HepG2 (cell line): ENCODE data around the gene HAUS7. TPM values are rescaled to one million over a fixed set of nuclear protein-coding genes. Genes with fewer than 3 reads are reported as not detected.

ENCODE experiments used
- GABPB1 ChIP-seq: IDR thresholded peaks from 2 replicates; pipeline ENCODE4 v1.6.1; 2016; ENCODE audit warnings: mild to moderate bottlenecking, missing genetic modification reagents, moderate library complexity, missing compliant biosample characterization
- HDAC1 ChIP-seq: sonication (generic); formaldehyde crosslinking; IDR thresholded peaks from 2 replicates; pipeline ENCODE4 v1.5.1; 2020; ENCODE audit warnings: mild to moderate bottlenecking, missing genetic modification reagents
- HIVEP1 ChIP-seq: sonication (generic); formaldehyde crosslinking; IDR thresholded peaks from 2 replicates; pipeline ENCODE4 v1.4.0; 2020; ENCODE audit warnings: mild to moderate bottlenecking, missing genetic modification reagents
- HOXA3 ChIP-seq: sonication (generic); formaldehyde crosslinking; IDR thresholded peaks from 2 replicates; pipeline ENCODE4 v1.5.0; 2020; ENCODE audit warnings: missing genetic modification reagents
- MED1 ChIP-seq: sonication (generic); formaldehyde crosslinking; IDR thresholded peaks from 2 replicates; pipeline ENCODE4 v1.4.0; 2020; ENCODE audit warnings: missing genetic modification reagents
- MYC ChIP-seq: sonication (generic); formaldehyde crosslinking; IDR thresholded peaks from 2 replicates; pipeline ENCODE4 v1.9.0; 2021; ENCODE audit warnings: missing genetic modification reagents, borderline replicate concordance
- NONO ChIP-seq, 2 experiments: fragments of 450-650 bp in 1 of 2; sonication (generic) in 1 of 2; formaldehyde crosslinking in 1 of 2; IDR thresholded peaks in 1 of 2; conservative IDR thresholded peaks in 1 of 2; 2 replicates each; pipeline versions ENCODE4 v1.6.1 to v1.8.0; 2017 to 2022; ENCODE audit warnings: mild to moderate bottlenecking in 1 of 2, missing genetic modification reagents in 1 of 2, moderate library complexity in 1 of 2
- PITX1 ChIP-seq: sonication (generic); formaldehyde crosslinking; IDR thresholded peaks from 2 replicates; pipeline ENCODE4 v1.5.1; 2020; ENCODE audit warnings: mild to moderate bottlenecking, missing genetic modification reagents
- PPARG ChIP-seq: conservative IDR thresholded peaks from 2 replicates; pipeline ENCODE4 v1.6.1; 2016; ENCODE audit warnings: missing biosample characterization, missing genetic modification reagents
- RBFOX2 ChIP-seq: fragments of 200-400 bp; formaldehyde crosslinking; IDR thresholded peaks from 2 replicates; pipeline ENCODE4 v1.6.1; 2017; ENCODE audit warnings: low read depth, mild to moderate bottlenecking, low read length
- TBX2 ChIP-seq: sonication (generic); formaldehyde crosslinking; IDR thresholded peaks from 2 replicates; pipeline ENCODE4 v1.5.0; 2020; ENCODE audit warnings: missing genetic modification reagents, mild to moderate bottlenecking, borderline replicate concordance
- TEAD3 ChIP-seq: optimal IDR thresholded peaks from 2 replicates; pipeline ENCODE3; 2016; ENCODE audit warnings: borderline replicate concordance
- ZNF160 ChIP-seq: sonication (generic); formaldehyde crosslinking; IDR thresholded peaks from 2 replicates; pipeline ENCODE4 v1.8.0; 2022; ENCODE audit warnings: mild to moderate bottlenecking, inconsistent platforms, missing genetic modification reagents
- ZNF331 ChIP-seq: sonication (generic); formaldehyde crosslinking; IDR thresholded peaks from 2 replicates; pipeline ENCODE4 v1.4.0; 2020; ENCODE audit warnings: missing genetic modification reagents
- ZSCAN21 ChIP-seq: sonication (generic); formaldehyde crosslinking; IDR thresholded peaks from 2 replicates; pipeline ENCODE4 v1.8.0; 2022; ENCODE audit warnings: mild to moderate bottlenecking, missing genetic modification reagents, moderate library complexity, borderline replicate concordance
- polyA plus RNA-seq, 8 experiments: library from polyadenylated mRNA; depleted of rRNA in 3 of 8; stranded (reverse) in 7 of 8; unstranded in 1 of 8; fragments of >200 nt; fragmentation: Illumina TruSeq in 4 of 8; extraction: Trizol in 4 of 8; gene quantifications; 2 replicates each; pipeline versions ENCODE4 v1.2.1 to v1.2.3, GENCODE V29; 2011 to 2016; ENCODE audit warnings: low read depth in 4 of 8, missing spikeins in 1 of 8, mixed read lengths in 1 of 8; ENCODE audit not compliant: insufficient read depth in 1 of 8
- total RNA-seq, 5 experiments: library from RNA; depleted of rRNA; stranded (reverse); fragments of >200 nt; fragmentation: Illumina TruSeq; extraction: Trizol; gene quantifications; 2 replicates each; pipeline ENCODE4 v1.2.3, GENCODE V29; 2016; ENCODE audit warnings: low read depth in 1 of 5
- TF ChIP-seq, protein P1 (sequence below), 2 experiments: sonication (generic) in 1 of 2; formaldehyde crosslinking in 1 of 2; IDR thresholded peaks; 2 replicates each; pipeline versions ENCODE4 v1.4.0 to v1.6.1; 2018 to 2020; ENCODE audit warnings: missing genetic modification reagents in 2 of 2, borderline replicate concordance in 1 of 2, low read depth in 1 of 2, mild to moderate bottlenecking in 1 of 2, missing biosample characterization in 1 of 2
- TF ChIP-seq, protein P2 (sequence below): sonication (generic); formaldehyde crosslinking; IDR thresholded peaks from 2 replicates; pipeline ENCODE4 v1.5.0; 2020; ENCODE audit warnings: missing genetic modification reagents
- TF ChIP-seq, protein P3 (sequence below): IDR thresholded peaks from 2 replicates; pipeline ENCODE4 v1.6.1; 2016
- TF ChIP-seq, protein P4 (sequence below): sonication (generic); formaldehyde crosslinking; IDR thresholded peaks from 2 replicates; pipeline ENCODE4 v1.4.0; 2020; ENCODE audit warnings: missing genetic modification reagents, low read depth, mild to moderate bottlenecking, borderline replicate concordance
- TF ChIP-seq, protein P5 (sequence below): sonication (generic); formaldehyde crosslinking; IDR thresholded peaks from 2 replicates; pipeline ENCODE4 v1.4.0; 2020; ENCODE audit warnings: missing genetic modification reagents, borderline replicate concordance

HAUS7 gene
- total and polyA plus RNA-seq, 2 of the 13 experiments (the other 11 are each of a cell fraction or from before 2014, with no cell fraction given) = 10.9 to 42.4 TPM

DNA sequence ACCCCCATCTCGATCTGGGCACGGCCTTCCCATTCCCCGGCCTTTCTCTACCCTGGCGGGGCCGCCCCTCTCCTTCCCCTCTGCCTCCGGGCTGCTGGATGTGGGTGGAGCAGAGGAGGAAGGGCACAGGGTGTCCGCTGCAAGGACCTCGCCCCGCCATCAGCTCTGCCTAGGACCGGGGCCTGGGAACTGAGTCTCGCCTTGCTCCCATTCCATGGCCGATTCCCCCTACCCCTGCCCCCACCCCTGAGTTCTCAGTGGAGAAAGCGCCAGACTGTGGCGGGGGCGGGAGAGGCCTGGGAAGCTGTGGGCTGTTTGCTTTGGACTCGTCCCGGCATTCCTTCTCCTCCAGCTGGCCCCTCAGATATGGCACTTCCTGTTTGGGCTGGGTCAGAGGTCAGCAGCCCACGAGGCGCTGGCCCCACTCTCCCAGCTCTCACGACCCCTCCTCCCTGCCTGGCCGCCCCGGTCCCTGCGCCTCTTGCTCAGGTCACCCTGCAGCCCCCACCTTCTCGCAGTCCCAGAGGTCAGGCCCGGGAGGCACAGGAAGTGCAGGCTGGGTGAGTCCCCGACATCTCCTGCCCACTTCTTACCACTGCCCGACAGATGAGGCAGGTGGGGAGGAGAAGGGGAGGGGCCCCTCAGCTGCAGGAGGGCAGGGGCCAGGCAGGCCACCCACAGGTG, 18.0 kb upstream of the HAUS7 start (continued):
- TF ChIP-seq ZNF160 (CRISPR knock-in tag) = no peak
- TF ChIP-seq, protein P1, sequence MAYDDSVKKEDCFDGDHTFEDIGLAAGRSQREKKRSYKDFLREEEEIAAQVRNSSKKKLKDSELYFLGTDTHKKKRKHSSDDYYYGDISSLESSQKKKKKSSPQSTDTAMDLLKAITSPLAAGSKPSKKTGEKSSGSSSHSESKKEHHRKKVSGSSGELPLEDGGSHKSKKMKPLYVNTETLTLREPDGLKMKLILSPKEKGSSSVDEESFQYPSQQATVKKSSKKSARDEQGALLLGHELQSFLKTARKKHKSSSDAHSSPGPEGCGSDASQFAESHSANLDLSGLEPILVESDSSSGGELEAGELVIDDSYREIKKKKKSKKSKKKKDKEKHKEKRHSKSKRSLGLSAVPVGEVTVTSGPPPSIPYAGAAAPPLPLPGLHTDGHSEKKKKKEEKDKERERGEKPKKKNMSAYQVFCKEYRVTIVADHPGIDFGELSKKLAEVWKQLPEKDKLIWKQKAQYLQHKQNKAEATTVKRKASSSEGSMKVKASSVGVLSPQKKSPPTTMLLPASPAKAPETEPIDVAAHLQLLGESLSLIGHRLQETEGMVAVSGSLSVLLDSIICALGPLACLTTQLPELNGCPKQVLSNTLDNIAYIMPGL (CRISPR knock-in tag; IDR thresholded peaks at IDR 0.05; ENCODE audit: borderline replicate concordance in 1 of 2, low read depth in 1 of 2) = peak in 1 of 2 experiments; percentile 40; a peak in 1 of 4 replicates
- TF ChIP-seq, protein P2, sequence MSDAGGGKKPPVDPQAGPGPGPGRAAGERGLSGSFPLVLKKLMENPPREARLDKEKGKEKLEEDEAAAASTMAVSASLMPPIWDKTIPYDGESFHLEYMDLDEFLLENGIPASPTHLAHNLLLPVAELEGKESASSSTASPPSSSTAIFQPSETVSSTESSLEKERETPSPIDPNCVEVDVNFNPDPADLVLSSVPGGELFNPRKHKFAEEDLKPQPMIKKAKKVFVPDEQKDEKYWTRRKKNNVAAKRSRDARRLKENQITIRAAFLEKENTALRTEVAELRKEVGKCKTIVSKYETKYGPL = no peak
- no peak for TF ChIP-seq NONO (IDR thresholded peaks at IDR 0.05)
- TF ChIP-seq NONO (CRISPR knock-in tag; conservative IDR thresholded peaks at IDR 0.05) = peak; percentile 47; the same call in 1 of the 2 replicates
- peak; percentile 39; the same call in 1 of the 2 replicates for TF ChIP-seq RBFOX2
- 0 out of 2 replicates have a peak, but pooled peaks have one; percentile 39 for TF ChIP-seq MED1 (CRISPR knock-in tag)
- peak; percentile 50; the same call in 1 of the 2 replicates for TF ChIP-seq HOXA3 (CRISPR knock-in tag)
- TF ChIP-seq GABPB1 (CRISPR knock-in tag) = peak; percentile 89
- TF ChIP-seq, protein P3, sequence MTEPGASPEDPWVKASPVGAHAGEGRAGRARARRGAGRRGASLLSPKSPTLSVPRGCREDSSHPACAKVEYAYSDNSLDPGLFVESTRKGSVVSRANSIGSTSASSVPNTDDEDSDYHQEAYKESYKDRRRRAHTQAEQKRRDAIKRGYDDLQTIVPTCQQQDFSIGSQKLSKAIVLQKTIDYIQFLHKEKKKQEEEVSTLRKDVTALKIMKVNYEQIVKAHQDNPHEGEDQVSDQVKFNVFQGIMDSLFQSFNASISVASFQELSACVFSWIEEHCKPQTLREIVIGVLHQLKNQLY = peak; percentile 46; the same call in 1 of the 2 replicates
- TF ChIP-seq TEAD3 (CRISPR knock-in tag) = peak; percentile 71
- peak; percentile 64; the same call in 1 of the 2 replicates for TF ChIP-seq TBX2
- 0 out of 2 replicates have a peak, but pooled peaks have one; percentile 7 for TF ChIP-seq PITX1 (CRISPR knock-in tag)
- TF ChIP-seq ZNF331 (CRISPR knock-in tag) = peak; percentile 17; the same call in 1 of the 2 replicates
- TF ChIP-seq, protein P4, sequence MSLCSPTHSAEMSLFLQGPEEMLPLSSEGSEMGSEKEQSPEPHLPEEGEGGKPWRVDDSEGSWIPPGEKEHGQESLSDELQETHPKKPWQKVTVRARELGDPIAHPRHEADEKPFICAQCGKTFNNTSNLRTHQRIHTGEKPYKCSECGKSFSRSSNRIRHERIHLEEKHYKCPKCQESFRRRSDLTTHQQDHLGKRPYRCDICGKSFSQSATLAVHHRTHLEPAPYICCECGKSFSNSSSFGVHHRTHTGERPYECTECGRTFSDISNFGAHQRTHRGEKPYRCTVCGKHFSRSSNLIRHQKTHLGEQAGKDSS = peak; percentile 24; the same call in 1 of the 2 replicates
- TF ChIP-seq MYC (CRISPR knock-in tag) = peak; percentile 58; the same call in 1 of the 2 replicates
- TF ChIP-seq HDAC1 (CRISPR knock-in tag) = peak; percentile 71; the same call in 1 of the 2 replicates
- TF ChIP-seq HIVEP1 (CRISPR knock-in tag) = no peak
- peak; percentile 51; the same call in 1 of the 2 replicates for TF ChIP-seq ZSCAN21 (CRISPR knock-in tag)
- TF ChIP-seq PPARG = peak; percentile 81
- TF ChIP-seq, protein P5, sequence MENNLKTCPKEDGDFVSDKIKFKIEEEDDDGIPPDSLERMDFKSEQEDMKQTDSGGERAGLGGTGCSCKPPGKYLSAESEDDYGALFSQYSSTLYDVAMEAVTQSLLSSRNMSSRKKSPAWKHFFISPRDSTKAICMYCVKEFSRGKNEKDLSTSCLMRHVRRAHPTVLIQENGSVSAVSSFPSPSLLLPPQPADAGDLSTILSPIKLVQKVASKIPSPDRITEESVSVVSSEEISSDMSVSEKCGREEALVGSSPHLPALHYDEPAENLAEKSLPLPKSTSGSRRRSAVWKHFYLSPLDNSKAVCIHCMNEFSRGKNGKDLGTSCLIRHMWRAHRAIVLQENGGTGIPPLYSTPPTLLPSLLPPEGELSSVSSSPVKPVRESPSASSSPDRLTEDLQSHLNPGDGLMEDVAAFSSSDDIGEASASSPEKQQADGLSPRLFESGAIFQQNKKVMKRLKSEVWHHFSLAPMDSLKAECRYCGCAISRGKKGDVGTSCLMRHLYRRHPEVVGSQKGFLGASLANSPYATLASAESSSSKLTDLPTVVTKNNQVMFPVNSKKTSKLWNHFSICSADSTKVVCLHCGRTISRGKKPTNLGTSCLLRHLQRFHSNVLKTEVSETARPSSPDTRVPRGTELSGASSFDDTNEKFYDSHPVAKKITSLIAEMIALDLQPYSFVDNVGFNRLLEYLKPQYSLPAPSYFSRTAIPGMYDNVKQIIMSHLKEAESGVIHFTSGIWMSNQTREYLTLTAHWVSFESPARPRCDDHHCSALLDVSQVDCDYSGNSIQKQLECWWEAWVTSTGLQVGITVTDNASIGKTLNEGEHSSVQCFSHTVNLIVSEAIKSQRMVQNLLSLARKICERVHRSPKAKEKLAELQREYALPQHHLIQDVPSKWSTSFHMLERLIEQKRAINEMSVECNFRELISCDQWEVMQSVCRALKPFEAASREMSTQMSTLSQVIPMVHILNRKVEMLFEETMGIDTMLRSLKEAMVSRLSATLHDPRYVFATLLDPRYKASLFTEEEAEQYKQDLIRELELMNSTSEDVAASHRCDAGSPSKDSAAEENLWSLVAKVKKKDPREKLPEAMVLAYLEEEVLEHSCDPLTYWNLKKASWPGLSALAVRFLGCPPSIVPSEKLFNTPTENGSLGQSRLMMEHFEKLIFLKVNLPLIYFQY (CRISPR knock-in tag) = no peak
